AG20443 (cell line): ENCODE results near the gene NCAPD2.
"Not testable (repeated sequence)": the region's sequence is repeated elsewhere in the genome, so short reads cannot be mapped to it uniquely, and the experiment has no call there.

Experiments used
- DNase-seq: peaks from one replicate; pipeline ENCODE4 v3.0.0; 2012; ENCODE audit warnings: low spot score, mixed read lengths

Gene NCAPD2

GRCh38 chr12:6463216-6463615 is 30.7 kb upstream of the NCAPD2 start:
- no peak for DNase-seq

GRCh38 chr12:6463858-6464257 is 30.0 kb upstream of the NCAPD2 start:
- no peak for DNase-seq

GRCh38 chr12:6464531-6464930 is 29.4 kb upstream of the NCAPD2 start:
- no peak for DNase-seq

DNA sequence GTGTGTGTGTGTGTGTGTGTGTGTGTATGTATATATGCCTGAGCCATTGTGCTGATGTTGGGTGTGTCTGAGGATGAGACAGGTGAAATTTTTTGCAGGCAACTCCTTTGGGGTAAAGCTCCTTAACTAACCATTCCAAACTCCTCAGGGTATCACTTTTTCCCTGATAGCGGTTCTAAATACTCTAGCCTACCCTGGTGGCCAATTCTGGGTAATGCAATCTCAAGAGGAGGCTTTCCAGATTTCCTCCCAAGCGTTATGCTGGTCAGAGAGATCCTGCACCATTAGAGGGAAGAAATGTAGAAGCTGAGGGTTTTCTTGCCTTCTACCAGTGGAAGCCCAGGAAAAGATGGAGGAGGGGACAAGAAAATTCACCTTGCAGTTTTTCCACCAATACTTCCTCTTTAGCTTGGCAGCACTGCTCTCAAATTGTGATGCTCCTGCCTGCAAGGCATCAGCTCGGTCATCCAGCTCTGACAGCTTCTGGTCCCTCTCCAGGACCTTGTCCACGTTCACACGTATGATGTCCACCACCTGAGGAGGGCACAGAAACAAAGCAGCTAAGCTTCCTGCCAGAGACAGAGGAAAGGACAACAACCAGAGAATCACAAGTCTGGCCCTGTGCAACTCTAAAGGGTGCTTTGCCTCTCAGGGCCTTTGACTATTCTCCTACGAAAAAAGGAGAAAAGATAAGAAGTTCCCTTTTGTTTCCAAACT is 28.3 kb upstream of the NCAPD2 start:
- peak; percentile 74 for DNase-seq

DNA sequence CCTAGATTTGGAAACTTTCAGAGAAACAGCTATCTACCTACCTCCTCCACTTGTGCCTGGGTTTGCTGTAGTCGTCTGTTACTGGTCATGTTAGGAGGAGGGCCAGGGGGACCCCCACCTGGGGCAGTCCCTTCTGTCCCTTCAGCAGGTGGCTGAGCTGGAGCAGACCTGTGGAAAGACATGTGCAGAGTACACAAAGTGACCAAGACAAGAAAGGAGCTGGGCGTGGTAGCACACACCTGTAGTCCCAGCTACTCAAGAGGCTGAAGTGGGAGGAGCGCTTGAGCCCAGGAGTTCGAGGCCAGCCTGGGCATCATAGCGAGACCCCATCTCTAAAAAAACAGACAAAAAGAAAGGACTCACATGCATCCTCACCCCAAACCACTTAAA is 27.7 kb upstream of the NCAPD2 start:
- no peak for DNase-seq

- not testable (repeated sequence) for DNase-seq
Measured at GRCh38 chr12:6466751-6467150, 27.2 kb upstream of the NCAPD2 start.

GRCh38 chr12:6467571-6468282 is 26.2 kb upstream of the NCAPD2 start:
- DNase-seq = not testable (repeated sequence)

DNA sequence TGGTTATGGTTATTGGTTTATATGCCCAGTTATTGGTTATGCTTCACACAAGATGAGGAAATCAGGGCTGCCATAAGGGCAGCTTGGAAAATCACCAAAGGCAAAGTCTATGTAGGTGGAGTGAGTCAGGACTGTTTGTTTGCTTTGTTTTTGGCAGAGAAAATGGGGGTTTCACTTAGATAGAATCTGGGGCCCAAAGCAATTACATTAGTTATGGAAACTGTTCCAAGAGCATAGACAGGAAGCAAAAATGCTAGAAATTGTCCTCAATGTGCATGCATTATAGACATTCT is 25.7 kb upstream of the NCAPD2 start:
- no peak for DNase-seq

DNA sequence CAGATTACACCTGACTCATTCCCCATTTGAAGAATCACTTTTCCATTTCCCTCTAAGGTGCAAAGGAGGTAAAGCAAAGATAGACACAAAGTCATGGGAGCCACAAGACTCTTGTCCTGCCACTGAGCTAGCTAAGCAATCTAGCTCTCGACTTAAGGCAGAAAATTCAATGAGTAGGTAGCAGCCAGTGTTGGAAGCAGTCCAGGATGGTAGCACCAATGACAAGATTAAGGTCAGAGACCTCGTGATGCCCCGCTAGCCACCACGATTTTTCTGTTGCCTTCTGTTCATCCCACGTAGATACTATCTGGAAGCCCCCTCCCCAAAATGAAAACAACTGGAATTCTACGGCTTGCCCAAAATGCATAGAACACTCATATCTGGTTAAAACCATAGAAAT is 24.8 kb upstream of the NCAPD2 start:
- DNase-seq = no peak

DNA sequence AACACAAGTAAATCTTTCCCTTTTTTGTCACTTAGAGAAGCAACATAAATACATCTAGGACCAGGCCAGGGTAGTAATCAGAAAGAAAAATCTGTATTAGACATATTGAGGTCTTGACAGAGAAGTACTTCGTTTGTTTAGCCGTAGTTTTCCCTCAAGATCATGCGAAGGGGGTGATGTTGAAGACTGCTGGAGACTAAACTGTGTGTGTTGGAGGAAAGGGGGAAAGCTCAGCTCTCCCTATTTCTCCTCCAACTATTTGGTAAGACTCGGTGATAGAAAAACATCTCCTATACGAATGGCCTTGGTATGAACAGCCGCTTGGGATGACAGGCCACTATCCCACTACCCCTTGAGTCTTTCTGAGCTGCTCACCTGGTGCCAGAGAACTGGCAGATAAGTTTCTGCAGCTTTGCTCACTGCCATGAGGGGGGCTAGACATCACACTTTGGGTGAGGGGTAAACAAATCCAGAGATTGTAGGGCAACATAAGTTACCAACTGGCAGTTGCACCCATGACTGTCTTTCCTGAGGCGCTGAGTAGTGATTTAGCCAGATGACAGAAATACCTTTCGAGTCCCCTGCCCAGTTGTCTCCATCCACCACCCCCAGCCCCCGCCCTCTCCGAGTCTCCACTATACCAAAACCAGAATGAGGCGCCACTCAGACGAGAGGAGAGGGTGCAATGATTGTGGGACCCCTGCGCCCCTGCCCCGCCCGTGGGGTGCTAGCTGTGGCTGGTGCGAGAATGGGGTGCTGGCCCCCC is 24.1 kb upstream of the NCAPD2 start:
- DNase-seq = no peak

GRCh38 chr12:6470375-6471163 is 23.3 kb upstream of the NCAPD2 start, which contains the start of gene VAMP1:
VAMP1 (minus strand) TSS chr12:6470677; CDS start chr12:6470531, 146 bp downstream.
- peak; percentile 96 for DNase-seq

GRCh38 chr12:6471989-6472360 is 21.9 kb upstream of the NCAPD2 start:
- DNase-seq = peak; percentile 47

- no peak for DNase-seq
Measured at GRCh38 chr12:6472491-6472890, 21.4 kb upstream of the NCAPD2 start.

- not testable (repeated sequence) for DNase-seq
Measured at GRCh38 chr12:6475233-6475975, 18.5 kb upstream of the NCAPD2 start.

DNA sequence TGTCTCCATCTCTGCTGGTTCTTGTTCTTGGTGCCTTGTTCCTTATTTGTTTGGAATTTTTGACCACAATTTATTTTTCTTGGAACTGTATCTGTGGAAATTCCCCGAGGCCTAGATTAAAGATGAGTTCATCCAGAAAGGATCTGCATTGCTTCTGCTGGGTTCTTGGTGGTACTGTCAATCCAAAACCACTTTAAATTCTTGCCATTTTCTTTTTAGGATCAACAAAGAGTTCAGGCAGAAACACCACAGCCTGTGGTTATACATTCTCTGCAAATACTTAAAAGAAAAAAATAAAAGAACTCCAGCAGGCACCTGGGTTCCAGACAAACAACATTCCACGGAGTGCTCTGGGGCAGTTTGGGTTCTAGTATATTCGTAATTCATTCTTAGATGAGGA is 17.4 kb upstream of the NCAPD2 start:
- peak; percentile 67 for DNase-seq

DNA sequence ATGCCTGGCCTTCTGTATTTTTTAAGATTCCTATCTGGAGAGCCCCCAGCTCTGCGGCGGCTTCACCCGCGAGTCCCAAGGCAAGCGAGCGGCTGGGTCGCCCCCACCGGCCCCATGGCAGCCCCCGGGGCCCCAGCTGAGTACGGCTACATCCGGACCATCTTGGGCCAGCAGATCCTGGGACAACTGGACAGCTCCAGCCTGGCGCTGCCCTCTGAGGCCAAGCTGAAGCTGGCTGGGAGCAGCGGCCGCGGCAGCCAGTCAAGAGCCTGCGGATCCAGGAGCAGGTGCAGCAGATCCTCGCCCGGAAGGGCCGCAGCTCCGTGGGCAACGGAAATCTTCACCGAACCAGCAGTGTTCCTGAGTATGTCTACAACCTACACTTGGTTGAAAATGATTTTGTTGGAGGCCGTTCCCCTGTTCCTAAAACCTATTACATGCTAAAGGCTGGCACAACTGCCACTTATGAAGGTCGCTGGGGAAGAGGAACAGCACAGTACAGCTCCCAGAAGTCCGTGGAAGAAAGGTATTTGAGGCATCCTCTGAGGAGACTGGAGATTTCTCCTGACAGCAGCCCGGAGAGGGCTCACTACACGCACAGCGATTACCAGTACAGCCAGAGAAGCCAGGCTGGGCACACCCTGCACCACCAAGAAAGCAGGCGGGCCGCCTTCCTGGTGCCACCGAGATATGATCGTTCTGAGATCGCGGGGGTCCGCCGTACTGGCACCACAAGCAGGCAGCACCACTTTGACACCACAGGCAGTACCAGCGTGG is 16.1 kb upstream of the NCAPD2 start:
- DNase-seq = not testable (repeated sequence)

- peak; percentile 89 for DNase-seq
Measured at GRCh38 chr12:6478416-6478815, 15.5 kb upstream of the NCAPD2 start.

GRCh38 chr12:6488240-6488639 is 5.7 kb upstream of the NCAPD2 start:
- no peak for DNase-seq

DNA sequence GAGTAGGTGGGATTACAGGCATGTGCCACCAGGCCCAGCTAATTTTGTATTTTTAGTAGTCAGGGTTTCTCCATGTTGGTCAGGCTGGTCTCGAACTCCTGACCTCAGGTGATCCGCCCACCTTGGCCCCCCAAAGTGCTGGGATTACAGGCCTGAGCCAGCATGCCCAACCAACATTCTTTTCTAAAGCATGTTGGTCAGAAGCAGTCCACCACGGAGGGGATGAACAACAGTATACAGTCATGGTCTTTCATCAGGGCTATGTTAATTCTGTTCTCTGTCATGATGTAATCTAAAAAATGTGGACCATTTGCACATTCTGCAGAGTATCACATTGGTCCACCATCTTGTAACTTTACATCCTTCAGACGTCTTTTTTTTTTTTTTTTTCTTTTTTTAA is 4.5 kb upstream of the NCAPD2 start:
- DNase-seq = no peak

DNA sequence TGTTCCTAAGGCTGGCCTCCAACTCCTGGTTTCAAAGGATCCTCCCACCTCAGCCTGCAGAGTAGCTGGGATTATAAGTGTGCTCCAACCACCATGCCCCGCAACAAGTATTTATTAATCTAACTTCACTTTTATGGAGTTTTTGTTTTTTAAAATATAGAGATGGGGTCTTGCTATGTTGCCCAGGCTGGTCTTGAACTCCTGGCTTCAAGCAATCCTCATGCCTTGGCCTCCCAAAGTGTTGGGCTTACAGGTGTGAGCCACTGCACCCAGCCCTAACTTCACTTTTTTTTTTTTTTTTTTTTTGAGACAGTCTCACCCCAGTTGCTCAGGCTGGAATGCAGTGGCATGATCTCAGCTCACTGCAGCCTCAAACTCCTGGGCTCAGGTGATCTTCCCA is 3.2 kb upstream of the NCAPD2 start:
- not testable (repeated sequence) for DNase-seq
